A673 (cell line): ENCODE measurements around the gene TPD52L2. TPM values are rescaled to one million over a fixed set of nuclear protein-coding genes. Genes with fewer than 3 reads are reported as not detected.

Experiments
- BruUV-seq: library from RNA; stranded (reverse); fragments of 400-500 nt; replicated peaks from 2 replicates; lab custom pipeline; 2021; lab: Mats Ljungman, UMichigan
- CTCF ChIA-PET: fragments of 300-600 bp; sonication (Branson Sonifier 250); formaldehyde crosslinking; loops from one replicate; lab custom pipeline; 2022; ENCODE audit warnings: antibody characterized with exemption; lab: Charles Lee
- POLR2A ChIA-PET: fragments of 300-600 bp; sonication (Branson Sonifier 250); formaldehyde crosslinking; loops from one replicate; lab custom pipeline; 2022; ENCODE audit warnings: antibody characterized with exemption; ENCODE audit not compliant: low non-redundant PET; lab: Charles Lee
- DNase-seq: peaks from one replicate; pipeline ENCODE4 v3.0.0-alpha.2; 2015; ENCODE audit warnings: low spot score
- H3K27ac ChIP-seq: fragments of 200-600 bp; sonication (generic); 2 replicates; pipeline ENCODE4 v1.5.1; 2016; ENCODE audit warnings: mixed run types, low read depth, mild to moderate bottlenecking, mixed read lengths, antibody characterized with exemption, low read length; ENCODE audit not compliant: poor library complexity, severe bottlenecking
- H3K27me3 ChIP-seq: fragments of 200-600 bp; sonication (generic); replicated peaks from 2 replicates; pipeline ENCODE4 v1.6.1; 2017; ENCODE audit warnings: mixed run types, low read depth, mild to moderate bottlenecking, mixed read lengths, antibody characterized with exemption, low read length; ENCODE audit not compliant: insufficient read depth, poor library complexity
- H3K36me3 ChIP-seq: fragments of 200-600 bp; sonication (generic); 2 replicates; pipeline ENCODE4 v1.6.1; 2016; ENCODE audit warnings: mixed run types, mild to moderate bottlenecking, mixed read lengths, antibody characterized with exemption, low read length; ENCODE audit not compliant: insufficient read depth, poor library complexity, severe bottlenecking
- H3K4me1 ChIP-seq: fragments of 200-600 bp; sonication (generic); 2 replicates; pipeline ENCODE4 v1.6.1; 2017; ENCODE audit warnings: mixed run types, mild to moderate bottlenecking, mixed read lengths, antibody characterized with exemption, low read length; ENCODE audit not compliant: insufficient read depth, poor library complexity, severe bottlenecking
- H3K4me3 ChIP-seq: fragments of 200-600 bp; sonication (generic); 2 replicates; pipeline ENCODE4 v1.5.1; 2016; ENCODE audit warnings: low read depth, mixed run types, mild to moderate bottlenecking, mixed read lengths, low read length; ENCODE audit not compliant: poor library complexity, severe bottlenecking
- H3K9me3 ChIP-seq: fragments of 200-600 bp; sonication (generic); 2 replicates; pipeline ENCODE4 v1.6.1; 2016; ENCODE audit warnings: mixed run types, low read depth, mild to moderate bottlenecking, mixed read lengths, antibody characterized with exemption, low read length; ENCODE audit not compliant: poor library complexity, severe bottlenecking
- CTCF ChIP-seq: fragments of 300-800, 200-600 bp; sonication (generic); conservative IDR thresholded peaks from 2 replicates; pipeline ENCODE4 v1.5.1; 2017; ENCODE audit warnings: low read depth, mild to moderate bottlenecking, antibody characterized with exemption, low read length, moderate library complexity, mixed read lengths
- EZH2 ChIP-seq: fragments of 200-600 bp; sonication (generic); IDR thresholded peaks from 2 replicates; pipeline ENCODE4 v1.6.1; 2017; ENCODE audit warnings: borderline replicate concordance, low read depth, mild to moderate bottlenecking, mixed read lengths, antibody characterized with exemption, low read length; ENCODE audit not compliant: poor library complexity, severe bottlenecking
- intact Hi-C: fragments of 100-400 bp; cut with micrococcal nuclease; formaldehyde crosslinking; loops from one replicate; pipeline ENCODE4 v1.10.0; 2022; ENCODE audit not compliant: unreplicated experiment
- total RNA-seq: library from RNA; stranded (reverse); gene quantifications from 2 replicates; pipeline ENCODE4 v1.2.3, GENCODE V29; 2021

The TPD52L2 gene
- total RNA-seq, 1 experiment from 2014 or later, result 89.9 TPM

GRCh38 chr20:63920226-63920625, 55.2 kb downstream of the TPD52L2 start:
- no peak for DNase-seq
- BruUV-seq, result no TSS peak
- H3K27ac ChIP-seq, result no peak overlapping the region
- H3K4me3 ChIP-seq, result no peak overlapping the region
- ChIA-PET POLR2A (no interaction called here), CTCF (no interaction called here)
- H3K9me3 ChIP-seq, result peaks cover 5% of the 10 kb centered on the region
- H3K36me3 ChIP-seq, result no peaks in the 10 kb centered on the region
- H3K27me3 ChIP-seq, result no peaks in the 10 kb centered on the region
- no peak for TF ChIP-seq EZH2
- TF ChIP-seq CTCF, result no peak
- H3K4me1 ChIP-seq, result no peaks in the 10 kb centered on the region
- intact Hi-C loops, result no loop called here

GRCh38 chr20:63923651-63924050, 58.6 kb downstream of the TPD52L2 start:
- no peak overlapping the region for H3K27ac ChIP-seq
- intact Hi-C loops, result no loop called here
- ChIA-PET CTCF (no interaction called here), POLR2A (no interaction called here)
- no TSS peak for BruUV-seq
- no peak for DNase-seq
- no peaks in the 10 kb centered on the region for H3K4me1 ChIP-seq
- TF ChIP-seq CTCF (no peak), EZH2 (no peak)
- peaks cover 9% of the 10 kb centered on the region for H3K36me3 ChIP-seq
- no peaks in the 10 kb centered on the region for H3K9me3 ChIP-seq
- no peak overlapping the region for H3K4me3 ChIP-seq
- H3K27me3 ChIP-seq, result no peaks in the 10 kb centered on the region

GRCh38 chr20:63924241-63924640, 59.2 kb downstream of the TPD52L2 start:
- Histone ChIP-seq H3K9me3 (no peaks in the 10 kb centered on the region), H3K36me3 (peaks cover 15% of the 10 kb centered on the region), H3K27ac (no peak overlapping the region), H3K4me1 (no peaks in the 10 kb centered on the region), H3K4me3 (no peak overlapping the region), H3K27me3 (no peaks in the 10 kb centered on the region)
- BruUV-seq, result no TSS peak
- intact Hi-C loops, result no loop called here
- CTCF ChIA-PET, result no interaction called here
- POLR2A ChIA-PET, result no interaction called here
- TF ChIP-seq CTCF, result no peak
- DNase-seq, result no peak
